ENCODE results near the gene TRPV5.

TRPV5 gene

DNA sequence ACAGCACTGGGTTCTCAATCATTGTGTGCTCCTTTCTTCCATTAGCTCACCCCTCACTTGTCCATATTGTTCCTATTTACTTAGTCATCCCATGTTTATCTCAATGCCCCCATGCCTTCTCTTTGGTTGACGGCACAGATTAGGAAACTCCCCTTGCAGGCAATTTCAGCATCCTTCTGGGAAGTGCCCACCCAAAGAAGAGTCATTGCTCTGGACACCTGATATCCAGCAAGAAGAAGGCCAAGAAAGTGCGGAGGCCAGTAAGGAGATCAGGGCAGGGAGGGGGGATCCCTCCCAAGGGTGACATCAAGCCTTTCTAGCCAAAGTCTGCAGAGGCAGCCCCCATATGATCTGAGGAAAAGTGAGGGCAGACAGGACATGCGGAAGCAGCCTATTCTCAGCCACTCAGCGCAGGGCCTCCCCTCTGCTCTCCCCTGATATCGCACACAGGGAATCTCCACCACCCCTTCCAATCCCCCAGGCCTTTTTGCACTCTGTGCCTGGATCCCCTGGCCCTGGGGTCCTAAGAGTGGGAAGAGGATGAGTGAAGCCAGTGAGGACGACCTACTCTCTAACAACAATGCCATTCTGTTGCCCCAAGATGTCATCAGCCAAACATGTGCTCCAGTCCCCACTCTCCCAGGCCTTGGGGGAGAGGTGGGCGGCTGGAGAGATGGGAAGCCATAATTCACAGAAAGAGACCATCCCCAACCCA lies 49.8 kb downstream of the TRPV5 start:
- no peak for DNase-seq

DNA sequence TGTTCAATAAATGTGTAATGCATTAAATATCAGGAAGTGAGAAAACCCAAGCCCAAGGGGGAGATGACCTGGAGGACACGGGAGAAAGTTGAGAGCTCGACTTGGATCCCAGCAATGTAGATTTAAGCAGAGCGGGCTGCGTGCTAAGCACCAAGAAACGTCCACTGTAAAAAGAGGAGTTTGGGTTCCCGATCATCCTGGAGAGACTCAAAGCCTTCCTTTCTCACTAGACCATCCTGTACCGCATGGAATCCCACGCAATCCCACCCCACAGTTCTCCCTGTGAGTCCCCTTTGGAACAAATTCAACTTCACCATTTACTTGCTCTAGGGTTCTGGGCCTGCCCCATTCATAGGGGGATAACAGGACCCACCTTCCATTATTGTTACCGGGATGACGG lies 50.4 kb downstream of the TRPV5 start:
- DNase-seq: no peak

DNA sequence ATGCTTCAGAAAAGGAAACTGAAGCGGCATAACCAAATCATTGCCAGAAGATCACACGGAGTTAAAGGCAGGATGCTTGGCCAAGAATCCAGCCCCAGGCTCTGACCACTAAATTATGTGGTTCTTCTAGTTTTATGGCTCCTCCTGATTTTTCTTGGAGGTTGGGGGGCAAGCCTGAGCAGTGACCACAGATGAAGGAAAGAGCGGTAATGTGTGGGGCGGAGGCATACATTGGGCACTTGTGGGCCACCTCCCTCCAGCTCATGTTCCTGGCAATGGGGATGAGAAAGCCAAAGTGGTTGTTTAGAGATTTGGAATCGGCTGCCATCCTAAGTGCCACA lies 51.2 kb downstream of the TRPV5 start:
- no peak for DNase-seq

- DNase-seq: no peak
These were observed 51.8 kb downstream of the TRPV5 start for GRCh38 chr7:142881586-142882337.

GRCh38 chr7:142880876-142881505 lies 52.6 kb downstream of the TRPV5 start:
- no peak for DNase-seq

DNA sequence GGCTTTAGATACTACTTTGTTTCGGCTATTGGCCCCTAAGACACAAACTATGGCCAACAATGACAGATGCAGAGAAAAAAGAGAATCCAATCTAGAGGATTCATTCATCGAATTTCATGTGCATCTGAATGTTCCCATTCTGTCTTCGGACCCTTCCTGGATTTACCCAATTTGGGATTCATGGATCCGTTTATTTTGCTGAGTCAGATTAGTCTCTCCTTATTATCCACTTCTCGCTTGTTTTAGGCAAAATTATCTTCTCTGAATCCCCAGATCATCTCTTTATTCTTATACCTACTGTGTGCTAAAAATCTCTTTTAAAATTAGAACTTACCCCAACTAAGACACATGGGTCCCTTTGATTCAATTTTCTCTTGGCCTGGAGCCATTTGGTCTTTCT lies 54.5 kb downstream of the TRPV5 start:
- no peak for DNase-seq

GRCh38 chr7:142878315-142878714 lies 55.2 kb downstream of the TRPV5 start:
- no peak for DNase-seq

DNA sequence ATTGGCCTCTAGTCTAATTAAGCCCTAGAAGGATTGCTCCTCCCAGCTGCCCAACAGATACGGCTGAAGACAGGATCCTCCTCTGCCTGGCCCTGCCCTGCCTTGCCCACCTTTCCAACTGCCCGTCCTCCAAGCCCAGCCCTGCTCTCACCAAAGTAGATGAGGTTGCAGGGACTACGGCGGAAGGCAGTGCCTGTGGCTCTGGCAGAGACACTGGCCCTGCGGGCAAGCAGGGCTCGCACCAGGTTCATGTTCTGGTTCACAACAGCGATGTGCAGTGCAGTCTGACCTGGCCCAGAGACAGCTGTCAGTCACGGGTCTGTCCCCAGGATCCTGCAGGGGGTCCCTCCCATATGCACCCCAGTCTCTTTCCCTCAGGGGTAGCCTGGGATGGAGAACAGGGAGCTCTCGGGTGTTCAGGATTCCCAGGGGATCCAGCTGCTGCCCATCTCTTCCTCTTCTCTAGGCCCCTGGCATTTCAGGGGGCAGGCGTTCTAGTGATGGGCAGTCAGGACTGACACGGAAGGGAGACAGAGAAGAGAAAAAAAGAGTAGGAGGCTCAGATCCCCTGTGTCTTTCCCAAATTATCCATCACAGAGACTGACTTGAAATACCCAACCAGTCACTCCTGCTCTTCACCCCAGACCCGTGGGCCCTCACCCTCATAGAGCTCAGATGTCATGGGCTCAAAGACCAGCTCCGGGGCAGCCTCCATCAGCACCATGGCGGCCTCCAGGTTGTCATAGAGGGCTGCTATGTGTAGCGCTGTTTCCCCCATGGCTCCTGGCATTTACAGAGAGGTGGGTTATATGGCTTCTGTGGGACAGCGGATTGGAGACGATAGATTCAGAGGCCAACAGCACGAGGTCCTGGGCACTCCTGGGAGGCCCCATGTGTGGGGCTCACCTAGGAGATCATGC lies 56.3 kb downstream of the TRPV5 start:
- DNase-seq: no peak

DNA sequence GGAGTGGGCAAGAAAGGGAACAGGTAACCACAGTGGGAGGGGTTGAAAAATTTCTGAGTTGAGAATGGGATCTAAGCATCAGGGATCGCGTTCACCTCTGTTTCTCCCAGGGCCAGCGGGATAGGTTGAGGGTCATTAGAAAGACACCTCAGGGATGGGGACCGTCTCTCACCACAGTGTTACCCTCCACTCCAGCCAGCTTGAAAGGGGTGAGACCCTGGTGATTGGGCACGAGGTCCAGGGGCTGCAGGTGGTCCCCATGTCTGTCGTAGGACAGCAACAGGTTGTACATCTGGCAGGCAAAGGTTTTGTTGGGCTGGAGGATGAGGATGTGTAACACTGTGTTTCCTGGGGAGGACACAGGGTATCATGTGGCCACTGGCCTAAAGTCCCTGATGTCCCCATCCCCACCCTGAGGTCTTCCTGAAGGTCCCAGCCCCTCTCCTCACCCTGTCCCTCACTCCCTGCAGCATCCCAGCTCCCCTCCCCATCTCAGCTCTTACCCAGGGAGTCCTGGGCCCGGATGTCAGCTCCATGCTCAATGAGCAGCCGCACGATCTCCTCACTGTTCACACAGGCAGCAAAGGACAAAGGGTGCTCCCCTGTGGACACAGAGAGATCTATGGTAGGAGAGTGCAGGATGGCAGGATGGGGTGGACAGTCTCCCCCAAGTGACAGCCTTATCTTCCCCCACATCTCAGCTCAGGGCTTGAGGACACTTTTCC lies 57.1 kb downstream of the TRPV5 start:
- no peak for DNase-seq

- no peak for DNase-seq
These were observed 58.1 kb downstream of the TRPV5 start for GRCh38 chr7:142875456-142875855.

DNA sequence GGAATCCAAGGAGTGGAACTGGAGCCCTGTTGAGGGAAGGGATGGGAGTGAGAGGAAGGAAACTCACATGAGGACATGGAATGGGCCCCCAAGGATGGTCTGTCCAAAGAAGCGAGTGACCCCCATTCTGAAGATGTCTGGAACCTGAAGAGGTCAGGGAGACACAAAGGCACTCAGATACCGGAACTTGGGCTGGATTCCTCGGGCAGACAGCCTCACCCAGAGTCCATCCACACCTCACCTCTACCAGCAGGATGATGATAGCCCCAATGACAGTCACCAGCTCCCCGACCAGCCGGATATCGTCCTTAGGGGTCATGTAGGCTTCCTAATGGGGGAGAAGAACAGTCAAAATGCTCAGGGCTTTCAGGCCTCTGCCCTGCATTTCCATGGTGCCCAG lies 58.7 kb downstream of the TRPV5 start:
- DNase-seq: no peak

GRCh38 chr7:142874409-142874808 lies 59.1 kb downstream of the TRPV5 start:
- no peak for DNase-seq

- DNase-seq: no peak
These were observed 59.7 kb downstream of the TRPV5 start for GRCh38 chr7:142873871-142874270.

DNA sequence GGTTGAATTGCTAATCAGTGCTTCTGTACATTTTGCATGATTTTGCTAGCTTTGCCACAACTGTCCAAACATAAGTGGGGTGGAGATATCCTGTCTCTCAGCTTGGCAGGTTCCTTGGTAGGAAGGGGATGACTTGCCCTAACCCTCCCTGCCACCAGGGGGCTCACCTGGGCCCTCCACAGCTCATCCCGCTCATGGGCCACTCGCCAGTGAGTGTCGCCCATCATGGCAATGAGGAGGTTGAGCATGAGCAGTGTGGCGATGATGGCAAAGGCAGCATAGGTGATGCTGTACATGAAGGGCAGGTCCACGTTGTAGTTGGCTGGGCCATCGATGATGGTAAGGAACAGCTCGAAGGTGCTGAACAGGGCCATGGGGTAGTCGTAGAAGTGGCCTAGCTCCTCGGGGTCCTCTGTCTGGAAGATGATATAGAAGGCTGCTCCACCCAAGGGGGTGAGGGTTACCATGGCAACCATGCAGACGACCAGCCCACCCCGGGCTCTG lies 60.2 kb downstream of the TRPV5 start:
- DNase-seq: no peak

DNA sequence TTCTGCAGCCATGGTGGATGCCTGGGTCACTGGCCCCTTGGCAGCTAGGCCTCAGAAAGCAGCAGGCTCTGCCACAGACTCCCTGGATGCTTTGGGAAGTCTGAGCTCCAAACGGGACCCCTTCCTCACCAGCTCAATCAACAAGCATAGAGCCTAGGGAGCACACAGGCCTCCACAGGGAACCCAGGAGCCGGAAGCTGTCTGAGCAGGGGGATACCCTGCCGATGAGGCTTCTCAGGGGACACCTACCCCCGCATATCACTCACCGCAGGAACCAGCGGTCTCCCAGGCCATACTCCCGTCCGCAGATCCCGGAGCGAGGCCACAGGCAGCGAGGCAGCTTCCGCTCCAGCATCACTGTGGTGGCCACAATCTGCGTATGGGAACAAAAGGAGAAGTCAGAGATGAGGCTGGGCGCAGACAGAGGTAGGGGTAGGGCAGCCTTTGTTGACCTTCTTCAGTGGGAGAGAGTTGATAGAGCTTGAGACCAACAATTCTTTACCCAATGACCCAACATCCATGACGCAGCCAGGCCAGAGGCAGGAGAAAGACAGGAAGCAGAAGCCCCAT lies 61.4 kb downstream of the TRPV5 start:
- DNase-seq: no peak

- DNase-seq: no peak
These were observed 62.1 kb downstream of the TRPV5 start for GRCh38 chr7:142871260-142872105.

DNA sequence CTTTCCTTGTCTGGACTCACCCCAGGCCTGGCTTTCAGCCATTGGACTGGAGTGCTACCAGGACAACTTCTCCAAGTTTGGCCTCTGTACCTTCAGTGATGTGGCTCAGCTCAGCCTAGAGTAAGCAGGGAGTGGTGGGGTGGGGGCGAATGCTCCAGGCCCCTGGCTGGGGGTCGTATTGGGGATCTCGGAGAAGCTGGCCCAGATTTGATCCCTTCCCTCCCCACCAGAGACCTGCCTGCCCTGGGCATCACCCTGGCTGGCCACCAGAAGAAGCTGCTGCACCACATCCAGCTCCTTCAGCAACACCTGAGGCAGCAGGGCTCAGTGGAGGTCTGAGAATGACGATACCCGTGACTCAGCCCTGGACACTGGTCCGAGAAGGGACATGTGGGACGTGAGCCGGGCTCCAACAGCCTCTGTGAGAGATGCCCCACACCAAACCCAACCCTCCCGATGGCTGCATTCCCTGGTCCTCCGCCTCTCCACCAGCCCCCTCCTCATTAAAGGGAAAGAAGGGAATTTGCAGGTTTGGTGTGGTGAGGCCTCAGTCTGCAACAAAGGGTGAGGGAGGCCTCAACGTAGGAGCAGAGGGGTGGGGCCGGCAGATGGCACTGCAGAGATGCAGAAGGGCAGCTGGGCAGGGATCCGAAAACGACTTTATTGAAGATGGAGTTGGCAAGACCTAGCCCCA lies 62.8 kb downstream of the TRPV5 start:
- no peak for DNase-seq

DNA sequence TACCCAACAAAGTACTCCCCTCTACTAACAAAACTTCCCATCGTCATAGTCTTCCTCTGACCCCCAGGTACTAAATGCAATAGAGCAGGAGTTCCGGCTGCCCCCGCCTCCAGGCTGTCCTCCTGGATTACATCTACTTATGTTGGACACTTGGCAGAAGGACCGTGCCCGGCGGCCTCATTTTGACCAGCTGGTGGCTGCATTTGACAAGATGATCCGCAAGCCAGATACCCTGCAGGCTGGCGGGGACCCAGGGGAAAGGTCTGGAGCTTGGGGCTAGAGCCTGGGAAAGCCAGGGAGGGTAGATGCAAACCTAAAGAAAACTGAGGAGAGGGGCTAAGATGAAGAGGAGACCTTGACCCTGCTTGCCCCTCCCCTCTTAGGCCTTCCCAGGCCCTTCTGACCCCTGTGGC lies 63.4 kb downstream of the TRPV5 start:
- no peak for DNase-seq

- no peak for DNase-seq
These were observed 64.1 kb downstream of the TRPV5 start for GRCh38 chr7:142869434-142869833.

GRCh38 chr7:142868986-142869415 lies 64.5 kb downstream of the TRPV5 start:
- no peak for DNase-seq
